K562 (cell line): ENCODE results near the gene TRIM65. TPM values are rescaled to one million over a fixed set of nuclear protein-coding genes. Genes with fewer than 3 reads are reported as not detected.
A peak's percentile ranks its signal among the peaks of the same experiment; 100 is the strongest.

Source experiments
- ATAC-seq: fragments of 200-7000 bp; cut with Tn5 transposase; 3 replicates; pipeline ENCODE4 v1.9.1; 2020; ENCODE audit warnings: moderate library complexity
- BruUV-seq: library from RNA; stranded (reverse); fragments of 400-500 nt; replicated peaks from 2 replicates; lab custom pipeline; 2021; lab: Mats Ljungman, UMichigan
- CTCF ChIA-PET: fragments of 300-600 bp; formaldehyde crosslinking; extraction: SDS; loops from one replicate; lab custom pipeline; 2021; ENCODE audit warnings: low intra/inter-chr PET ratio; lab: Yijun Ruan, JAX
- POLR2A ChIA-PET: fragments of 300-600, 350-650 bp; sonication (Branson Sonifier 250); formaldehyde crosslinking; extraction: SDS; loops from one replicate; lab custom pipeline; 2021; ENCODE audit warnings: antibody characterized with exemption, inconsistent platforms; lab: Yijun Ruan, JAX
- DNase-seq, 4 experiments: peaks; one replicate each; pipeline versions ENCODE4 v3.0.0 to v3.0.0-alpha.2; 2011 to 2018; ENCODE audit warnings: low spot score in 3 of 4, mixed read lengths in 3 of 4; ENCODE audit errors: extremely low read depth in 1 of 4
- FAIRE-seq: peaks from 2 replicates; lab custom pipeline; 2011; peaks lifted over from hg19 to GRCh38; lab: Jason Lieb, UNC
- H2AFZ ChIP-seq: 2 replicates; pipeline ENCODE4 v1.6.0; 2011; ENCODE audit warnings: low read depth, low read length, control low read depth, inconsistent platforms
- H3K27ac ChIP-seq: fragments of 200-600 bp; 3 replicates; pipeline ENCODE4 v1.8.0; 2011; ENCODE audit warnings: low read depth, mild to moderate bottlenecking, control low read depth, inconsistent platforms, low read length, moderate library complexity, mixed read lengths; ENCODE audit errors: extremely low read depth
- H3K27me3 ChIP-seq, 2 experiments: fragments of 300-600 bp in 1 of 2; 2 replicates in 1 of 2; 3 replicates in 1 of 2; pipeline versions ENCODE4 v1.6.0 to v1.8.0; 2011; ENCODE audit warnings: inconsistent platforms in 2 of 2, low read length in 2 of 2, mild to moderate bottlenecking in 1 of 2, mixed read lengths in 1 of 2, moderate library complexity in 1 of 2; ENCODE audit not compliant: control insufficient read depth in 2 of 2, insufficient read depth in 2 of 2
- H3K36me3 ChIP-seq: fragments of 300-600 bp; 3 replicates; pipeline ENCODE4 v1.8.0; 2011; ENCODE audit warnings: mild to moderate bottlenecking, low read length, inconsistent platforms; ENCODE audit not compliant: control insufficient read depth, insufficient read depth
- H3K4me1 ChIP-seq, 2 experiments: fragments of 200-600 bp in 1 of 2; replicated peaks in 1 of 2; 2 replicates in 1 of 2; 3 replicates in 1 of 2; pipeline versions ENCODE4 v1.5.1 to v1.8.0; 2011; ENCODE audit warnings: inconsistent platforms in 2 of 2, low read length in 2 of 2, mild to moderate bottlenecking in 1 of 2, mixed read lengths in 1 of 2, moderate library complexity in 1 of 2; ENCODE audit not compliant: control insufficient read depth in 2 of 2, insufficient read depth in 2 of 2
- H3K4me2 ChIP-seq: 2 replicates; pipeline ENCODE4 v1.6.1; 2011; ENCODE audit warnings: low read length, control low read depth, inconsistent platforms, mixed read lengths; ENCODE audit not compliant: insufficient read depth
- H3K4me3 ChIP-seq: fragments of 200-600 bp; sonication (generic), shearing (Covaris generic); 2 replicates; pipeline ENCODE4 v1.5.1; 2016; ENCODE audit warnings: control low read depth, inconsistent platforms
- H3K79me2 ChIP-seq: fragments of 200-600 bp; 3 replicates; pipeline ENCODE4 v1.8.0; 2011; ENCODE audit warnings: low read length, inconsistent platforms; ENCODE audit not compliant: control insufficient read depth, insufficient read depth
- H3K9ac ChIP-seq, 2 experiments: 2 replicates each; pipeline versions ENCODE4 v1.6.0 to v1.6.1; 2011; ENCODE audit warnings: low read depth in 2 of 2, low read length in 2 of 2, control low read depth in 1 of 2, inconsistent platforms in 1 of 2, mild to moderate bottlenecking in 1 of 2, mixed read lengths in 1 of 2; ENCODE audit not compliant: insufficient read depth in 1 of 2
- H3K9me1 ChIP-seq: one replicate; pipeline ENCODE4 v1.6.0; 2011; ENCODE audit warnings: inconsistent platforms, mild to moderate bottlenecking, low read length, moderate library complexity; ENCODE audit not compliant: control insufficient read depth, insufficient read depth
- H3K9me3 ChIP-seq: replicated peaks from 2 replicates; pipeline ENCODE4 v1.5.1; 2011; ENCODE audit warnings: low read depth, low read length, inconsistent platforms; ENCODE audit not compliant: control insufficient read depth, insufficient read depth
- H4K20me1 ChIP-seq: replicated peaks from 2 replicates; pipeline ENCODE4 v1.6.1; 2011; ENCODE audit warnings: low read length, inconsistent platforms, mixed read lengths; ENCODE audit not compliant: control insufficient read depth, insufficient read depth
- CTBP1 ChIP-seq: fragments of 450-650 bp; IDR thresholded peaks from 2 replicates; pipeline ENCODE4 v1.6.1; 2016; ENCODE audit warnings: borderline replicate concordance
- DIDO1 ChIP-seq: fragments of 450-650 bp; IDR thresholded peaks from 2 replicates; pipeline ENCODE4 v1.6.1; 2016; ENCODE audit warnings: low read depth, missing biosample characterization, missing genetic modification characterization
- HMG20A ChIP-seq: fragments of 450-650 bp; formaldehyde crosslinking; conservative IDR thresholded peaks from 2 replicates; pipeline ENCODE4 v1.4.0; 2020; ENCODE audit warnings: mild to moderate bottlenecking, mixed read lengths
- HMG20B ChIP-seq: fragments of 250-450 bp; sonication (Bioruptor Pico); IDR thresholded peaks from 2 replicates; pipeline ENCODE4 v1.5.0; 2021; ENCODE audit warnings: mild to moderate bottlenecking
- HOXB6 ChIP-seq: fragments of 250-450 bp; sonication (Bioruptor Pico); IDR thresholded peaks from 2 replicates; pipeline ENCODE4 v1.5.1; 2022; ENCODE audit warnings: mild to moderate bottlenecking, borderline replicate concordance
- KDM1A ChIP-seq, 2 experiments: fragments of 450-650 bp; IDR thresholded peaks; 2 replicates each; pipeline ENCODE4 v1.6.1; 2016; ENCODE audit warnings: mild to moderate bottlenecking in 2 of 2
- NUFIP1 ChIP-seq: fragments of 450-650 bp; IDR thresholded peaks from 2 replicates; pipeline ENCODE4 v1.6.1; 2018; ENCODE audit not compliant: partially characterized antibody
- SIX5 ChIP-seq, 2 experiments: IDR thresholded peaks; 2 replicates each; pipeline ENCODE4 v1.6.1; 2011; ENCODE audit warnings: low read length in 2 of 2, borderline replicate concordance in 1 of 2, low read depth in 1 of 2, mild to moderate bottlenecking in 1 of 2, moderate library complexity in 1 of 2; ENCODE audit not compliant: insufficient read depth in 1 of 2
- SP2 ChIP-seq: IDR thresholded peaks from 2 replicates; pipeline ENCODE4 v1.6.1; 2011; ENCODE audit warnings: mild to moderate bottlenecking, low read depth, low read length, moderate library complexity; ENCODE audit not compliant: poor library complexity, severe bottlenecking; ENCODE audit errors: extremely low read depth
- TARDBP ChIP-seq: fragments of 450-650 bp; IDR thresholded peaks from 2 replicates; pipeline ENCODE4 v1.6.1; 2016
- USF1 ChIP-seq: sonication (generic); formaldehyde crosslinking; IDR thresholded peaks from 2 replicates; pipeline ENCODE4 v1.9.0; 2022; ENCODE audit warnings: mild to moderate bottlenecking, missing genetic modification reagents
- ZNF717 ChIP-seq: fragments of 250-450 bp; sonication (Bioruptor Pico); IDR thresholded peaks from 2 replicates; pipeline ENCODE4 v1.5.0; 2021
- ZSCAN32 ChIP-seq: fragments of 450-650 bp; formaldehyde crosslinking; IDR thresholded peaks from 2 replicates; pipeline ENCODE4 v1.4.0; 2020; ENCODE audit warnings: mild to moderate bottlenecking, moderate library complexity
- WGBS: fragments of 100-300 bp; shearing (Covaris generic); methylation state at CpG from one replicate; pipeline ENCODE4 v1.1.6; 2016; ENCODE audit warnings: low coverage, mixed read lengths; ENCODE audit not compliant: insufficient coverage; ENCODE audit errors: missing lambda C conversion rate; 5-methylcytosine and 5-hydroxymethylcytosine counted together
- in situ Hi-C: fragments of 300-500 bp; cut with MboI; formaldehyde crosslinking; loops from 4 replicates; pipeline ENCODE4 v1.15.0; 2018; ENCODE audit warnings: inconsistent platforms, mixed read lengths
- intact Hi-C: fragments of 100-400 bp; cut with micrococcal nuclease; formaldehyde crosslinking; loops from 2 replicates; pipeline ENCODE4 v1.14.2; 2022
- polyA plus RNA-seq, 8 experiments: library from polyadenylated mRNA; depleted of rRNA in 4 of 8; stranded (reverse) in 5 of 8; unstranded in 3 of 8; fragments of >200 nt; fragmentation: Nextera tagmentation in 2 of 8; fragmentation: Illumina TruSeq in 1 of 8; extraction: Ambion mirVana in 2 of 8; extraction: Trizol in 1 of 8; gene quantifications; 2 replicates each; pipeline versions ENCODE4 v1.2.1 to v1.2.3, GENCODE V29; 2011 to 2014; ENCODE audit warnings: inconsistent platforms in 1 of 8, missing spikeins in 1 of 8
- total RNA-seq, 7 experiments: library from RNA; depleted of rRNA in 6 of 7; stranded (reverse); fragments of >200 nt in 6 of 7; fragmentation: Illumina TruSeq in 2 of 7; extraction: Trizol in 2 of 7; gene quantifications; 2 replicates each; pipeline versions ENCODE4 v1.2.1 to v1.2.3, GENCODE V29; 2011 to 2021; ENCODE audit warnings: low replicate concordance in 1 of 7

TRIM65 gene
- total and polyA plus RNA-seq, 9 of the 15 experiments (the other 6 are each of a cell fraction or from before 2014, with no cell fraction given) = 2.8 to 45.7 (median 22.9) TPM

GRCh38 chr17:75881678-75882454, 14.9 kb downstream of the TRIM65 start:
- Histone ChIP-seq H3K36me3 (no peaks in the 10 kb centered on the region), H3K27ac (no peak overlapping the region), H3K9me1 (no peaks in the 10 kb centered on the region), H3K9me3 (no peaks in the 10 kb centered on the region), H3K79me2 (no peaks in the 10 kb centered on the region), H3K4me2 (no peak overlapping the region), H3K4me1 (peaks cover 6 to 38% of the 10 kb centered on the region in 2 experiments; a peak in 4 of 5 replicates), H3K4me3 (no peak overlapping the region), H3K27me3 (no peaks in the 10 kb centered on the region), H4K20me1 (no peaks in the 10 kb centered on the region), H2AFZ (no peak overlapping the region), H3K9ac (peak overlapping the region in 1 of 2 experiments; percentile 83; a peak in 2 of 4 replicates)
- FAIRE-seq (no peak), ATAC-seq (no peak), DNase-seq (no peak)
- WGBS = 46% methylated on average over 14 of the region's 15 CpGs
- no peak for TF ChIP-seq DIDO1 (tag)
- BruUV-seq = no TSS peak
- POLR2A ChIA-PET = interaction anchor here (0.6 to 15.8 kb wide), 3 partner anchors 11 to 97 kb away, joined by 3 to 169 read pairs (median 3); partner anchors contain the start of genes TRIM65 and UNK
- intact Hi-C loops (no loop called here), in situ Hi-C loops (no loop called here)
- CTCF ChIA-PET = no interaction called here

- WGBS = 67% methylated on average over 7 of the region's 7 CpGs
- ChIA-PET POLR2A (interaction anchor here (1.1 to 15.8 kb wide), 3 partner anchors 13 to 100 kb away, joined by 3 to 169 read pairs (median 3); partner anchors contain the start of gene TRIM65), CTCF (no interaction called here)
- intact Hi-C loops = no loop called here
- DNase-seq (no peak), FAIRE-seq (no peak), ATAC-seq (no peak)
- Histone ChIP-seq H4K20me1 (no peaks in the 10 kb centered on the region), H3K27me3 (no peaks in the 10 kb centered on the region), H3K9me3 (no peaks in the 10 kb centered on the region), H3K9me1 (no peaks in the 10 kb centered on the region), H3K9ac (peak overlapping the region in 1 of 2 experiments; percentile 28; a peak in 1 of 4 replicates), H3K36me3 (no peaks in the 10 kb centered on the region), H3K4me3 (no peak overlapping the region), H3K27ac (no peak overlapping the region), H2AFZ (no peak overlapping the region), H3K4me1 (peaks cover 3 to 46% of the 10 kb centered on the region in 2 experiments; a peak in 4 of 5 replicates), H3K4me2 (no peak overlapping the region), H3K79me2 (no peaks in the 10 kb centered on the region)
- no TSS peak for BruUV-seq
- in situ Hi-C loops = no loop called here
- TF ChIP-seq KDM1A (IDR thresholded peaks at IDR 0.05) (no peak), ZNF717 (CRISPR knock-in tag) (no peak), NUFIP1 (no peak), ZSCAN32 (CRISPR knock-in tag) (no peak), SP2 (no peak), HOXB6 (no peak), HMG20A (CRISPR knock-in tag) (no peak), CTBP1 (no peak), TARDBP (no peak), USF1 (CRISPR knock-in tag) (no peak), HMG20B (CRISPR knock-in tag) (no peak), SIX5 (IDR thresholded peaks at IDR 0.05; ENCODE audit: borderline replicate concordance in 1 of 2, insufficient read depth in 1 of 2, low read depth in 1 of 2, low read length in 2 of 2) (no peak)
Measured at GRCh38 chr17:75880266-75880665, 16.5 kb downstream of the TRIM65 start.
